D341Med (cell line): ENCODE results near the gene RNF25.
A peak's percentile ranks its signal among the peaks of the same experiment; 100 is the strongest.

Source experiments
- DNase-seq: peaks from one replicate; pipeline ENCODE4 v3.0.0; 2012; ENCODE audit warnings: low spot score

RNF25 gene

GRCh38 chr2:218680061-218680460 lies 8.3 kb upstream of the RNF25 start:
- DNase-seq, result no peak

- DNase-seq, result no peak
These were observed 7.3 kb upstream of the RNF25 start for GRCh38 chr2:218679119-218679518.

GRCh38 chr2:218671097-218671653 lies 627 bp downstream of the RNF25 start:
- DNase-seq, result no peak

GRCh38 chr2:218664653-218665052 lies 7.1 kb downstream of the RNF25 start:
- DNase-seq, result no peak

- DNase-seq, result no peak
These were observed 7.9 kb downstream of the RNF25 start for GRCh38 chr2:218663901-218664300.

GRCh38 chr2:218662827-218663226 lies 9.0 kb downstream of the RNF25 start:
- DNase-seq, result no peak

GRCh38 chr2:218662377-218662776 lies 9.4 kb downstream of the RNF25 start:
- DNase-seq, result no peak

- DNase-seq, result no peak
These were observed 11.8 kb downstream of the RNF25 start for GRCh38 chr2:218659988-218660358.

GRCh38 chr2:218659258-218659987 lies 12.4 kb downstream of the RNF25 start, which contains the start of the genes BCS1L and ZNF142:
BCS1L (plus strand) TSS chr2:218659683; CDS start chr2:218660988, 1,305 bp downstream.
ZNF142 (minus strand) TSS chr2:218659623; CDS start chr2:218656429, 3,194 bp downstream.
- peak; percentile 93 for DNase-seq

GRCh38 chr2:218658671-218659257 lies 13.0 kb downstream of the RNF25 start:
- peak; percentile 51 for DNase-seq

- no peak for DNase-seq
These were observed 16.1 kb downstream of the RNF25 start for GRCh38 chr2:218655751-218656150.

GRCh38 chr2:218648787-218649100 lies 23.1 kb downstream of the RNF25 start:
- DNase-seq, result no peak

- DNase-seq, result peak; percentile 72
These were observed 23.6 kb downstream of the RNF25 start for GRCh38 chr2:218648088-218648786.

GRCh38 chr2:218645126-218645525 lies 26.7 kb downstream of the RNF25 start:
- DNase-seq, result no peak

- no peak for DNase-seq
These were observed 27.1 kb downstream of the RNF25 start for GRCh38 chr2:218644721-218645120.

GRCh38 chr2:218643751-218644310 lies 28.0 kb downstream of the RNF25 start:
- DNase-seq, result no peak

- no peak for DNase-seq
These were observed 29.0 kb downstream of the RNF25 start for GRCh38 chr2:218642786-218643185.

GRCh38 chr2:218642121-218642656 lies 29.6 kb downstream of the RNF25 start:
- no peak for DNase-seq

- DNase-seq, result no peak
These were observed 33.4 kb downstream of the RNF25 start for GRCh38 chr2:218638372-218638771.

- DNase-seq, result no peak
These were observed 36.1 kb downstream of the RNF25 start for GRCh38 chr2:218635719-218636118.

GRCh38 chr2:218631837-218632236 lies 40.0 kb downstream of the RNF25 start:
- DNase-seq, result no peak

GRCh38 chr2:218627939-218628338 lies 43.9 kb downstream of the RNF25 start:
- no peak for DNase-seq
